DND-41 (cell line): ENCODE results near the gene WDR88.

ENCODE experiments used
- EZH2 ChIP-seq: IDR thresholded peaks from 3 replicates; pipeline ENCODE4 v1.6.1; 2012; ENCODE audit warnings: borderline replicate concordance, low read depth, mild to moderate bottlenecking, moderate library complexity, low read length, inconsistent platforms; ENCODE audit not compliant: severe bottlenecking
- TF ChIP-seq, protein P1 (sequence below): IDR thresholded peaks from 2 replicates; pipeline ENCODE4 v1.5.1; 2012; ENCODE audit warnings: borderline replicate concordance, low read length, moderate library complexity, mild to moderate bottlenecking; ENCODE audit not compliant: poor library complexity, severe bottlenecking; ENCODE audit errors: extremely low read depth

DNA sequence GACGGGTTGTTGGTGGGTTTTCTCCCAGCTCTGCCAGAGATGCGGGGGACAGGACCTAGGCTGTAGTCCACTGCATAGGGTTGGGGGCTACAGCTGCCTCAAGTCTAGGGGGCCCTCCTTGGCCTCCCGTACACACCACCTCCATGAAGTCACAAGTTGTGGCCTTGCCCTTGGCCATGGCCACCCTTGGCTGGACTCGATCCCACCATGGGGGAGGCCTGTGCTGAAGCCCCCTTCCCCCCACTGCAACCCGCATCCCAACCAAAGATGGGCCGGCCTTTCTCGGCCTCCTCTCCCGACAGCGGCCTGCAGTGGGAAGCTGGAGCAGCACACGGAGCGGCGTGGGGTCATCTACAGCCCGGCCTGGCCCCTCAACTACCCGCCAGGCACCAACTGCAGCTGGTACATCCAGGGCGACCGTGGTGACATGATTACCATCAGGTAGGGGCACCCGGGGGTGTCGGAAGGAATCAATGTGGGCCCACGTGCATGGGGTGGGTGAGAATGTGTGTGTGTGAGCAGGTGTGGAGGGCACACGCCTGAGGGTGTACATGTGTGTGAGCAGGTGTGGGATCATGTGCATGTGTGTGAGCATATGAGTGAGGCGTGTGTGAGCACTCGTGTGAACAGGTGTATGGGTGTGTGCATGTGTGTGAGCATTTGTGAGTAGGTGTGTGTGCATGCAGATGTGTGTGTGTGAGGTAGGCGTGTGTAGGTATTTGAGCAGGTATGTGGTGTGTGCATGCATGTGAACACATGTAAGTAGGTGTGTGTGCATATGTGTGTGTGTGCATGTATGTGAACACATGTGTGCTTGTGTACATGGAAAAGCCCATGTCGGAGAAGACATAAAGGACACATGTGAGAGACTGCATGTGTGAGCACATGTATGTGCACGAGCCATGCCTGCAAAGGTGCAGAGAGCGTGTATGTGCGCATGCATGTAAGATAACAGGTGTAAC is 70.9 kb downstream of the WDR88 start:
- TF ChIP-seq, protein P1, sequence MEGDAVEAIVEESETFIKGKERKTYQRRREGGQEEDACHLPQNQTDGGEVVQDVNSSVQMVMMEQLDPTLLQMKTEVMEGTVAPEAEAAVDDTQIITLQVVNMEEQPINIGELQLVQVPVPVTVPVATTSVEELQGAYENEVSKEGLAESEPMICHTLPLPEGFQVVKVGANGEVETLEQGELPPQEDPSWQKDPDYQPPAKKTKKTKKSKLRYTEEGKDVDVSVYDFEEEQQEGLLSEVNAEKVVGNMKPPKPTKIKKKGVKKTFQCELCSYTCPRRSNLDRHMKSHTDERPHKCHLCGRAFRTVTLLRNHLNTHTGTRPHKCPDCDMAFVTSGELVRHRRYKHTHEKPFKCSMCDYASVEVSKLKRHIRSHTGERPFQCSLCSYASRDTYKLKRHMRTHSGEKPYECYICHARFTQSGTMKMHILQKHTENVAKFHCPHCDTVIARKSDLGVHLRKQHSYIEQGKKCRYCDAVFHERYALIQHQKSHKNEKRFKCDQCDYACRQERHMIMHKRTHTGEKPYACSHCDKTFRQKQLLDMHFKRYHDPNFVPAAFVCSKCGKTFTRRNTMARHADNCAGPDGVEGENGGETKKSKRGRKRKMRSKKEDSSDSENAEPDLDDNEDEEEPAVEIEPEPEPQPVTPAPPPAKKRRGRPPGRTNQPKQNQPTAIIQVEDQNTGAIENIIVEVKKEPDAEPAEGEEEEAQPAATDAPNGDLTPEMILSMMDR, result no peak
- TF ChIP-seq EZH2, result no peak
